Activated CD4-positive, CD25-positive, alpha-beta regulatory T cell treated with anti-CD3 and anti-CD28 coated beads, Interleukin-2, amount 50 U/mL, for 72 hours (primary cell): ENCODE results near the gene MCCD1.

Source experiments
- DNase-seq: peaks from one replicate; pipeline ENCODE4 v3.0.0; 2021

Gene MCCD1

DNA sequence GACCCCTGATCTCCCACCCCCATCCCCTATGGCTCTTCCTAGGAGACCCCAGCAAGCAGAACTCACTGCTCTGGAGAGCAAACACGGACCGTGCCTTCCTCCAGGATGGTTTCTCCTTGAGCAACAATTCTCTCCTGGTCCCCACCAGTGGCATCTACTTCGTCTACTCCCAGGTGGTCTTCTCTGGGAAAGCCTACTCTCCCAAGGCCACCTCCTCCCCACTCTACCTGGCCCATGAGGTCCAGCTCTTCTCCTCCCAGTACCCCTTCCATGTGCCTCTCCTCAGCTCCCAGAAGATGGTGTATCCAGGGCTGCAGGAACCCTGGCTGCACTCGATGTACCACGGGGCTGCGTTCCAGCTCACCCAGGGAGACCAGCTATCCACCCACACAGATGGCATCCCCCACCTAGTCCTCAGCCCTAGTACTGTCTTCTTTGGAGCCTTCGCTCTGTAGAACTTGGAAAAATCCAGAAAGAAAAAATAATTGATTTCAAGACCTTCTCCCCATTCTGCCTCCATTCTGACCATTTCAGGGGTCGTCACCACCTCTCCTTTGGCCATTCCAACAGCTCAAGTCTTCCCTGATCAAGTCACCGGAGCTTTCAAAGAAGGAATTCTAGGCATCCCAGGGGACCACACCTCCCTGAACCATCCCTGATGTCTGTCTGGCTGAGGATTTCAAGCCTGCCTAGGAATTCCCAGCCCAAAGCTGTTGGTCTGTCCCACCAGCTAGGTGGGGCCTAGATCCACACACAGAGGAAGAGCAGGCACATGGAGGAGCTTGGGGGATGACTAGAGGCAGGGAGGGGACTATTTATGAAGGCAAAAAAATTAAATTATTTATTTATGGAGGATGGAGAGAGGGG, 44.7 kb downstream of the MCCD1 start:
- no peak for DNase-seq

DNA sequence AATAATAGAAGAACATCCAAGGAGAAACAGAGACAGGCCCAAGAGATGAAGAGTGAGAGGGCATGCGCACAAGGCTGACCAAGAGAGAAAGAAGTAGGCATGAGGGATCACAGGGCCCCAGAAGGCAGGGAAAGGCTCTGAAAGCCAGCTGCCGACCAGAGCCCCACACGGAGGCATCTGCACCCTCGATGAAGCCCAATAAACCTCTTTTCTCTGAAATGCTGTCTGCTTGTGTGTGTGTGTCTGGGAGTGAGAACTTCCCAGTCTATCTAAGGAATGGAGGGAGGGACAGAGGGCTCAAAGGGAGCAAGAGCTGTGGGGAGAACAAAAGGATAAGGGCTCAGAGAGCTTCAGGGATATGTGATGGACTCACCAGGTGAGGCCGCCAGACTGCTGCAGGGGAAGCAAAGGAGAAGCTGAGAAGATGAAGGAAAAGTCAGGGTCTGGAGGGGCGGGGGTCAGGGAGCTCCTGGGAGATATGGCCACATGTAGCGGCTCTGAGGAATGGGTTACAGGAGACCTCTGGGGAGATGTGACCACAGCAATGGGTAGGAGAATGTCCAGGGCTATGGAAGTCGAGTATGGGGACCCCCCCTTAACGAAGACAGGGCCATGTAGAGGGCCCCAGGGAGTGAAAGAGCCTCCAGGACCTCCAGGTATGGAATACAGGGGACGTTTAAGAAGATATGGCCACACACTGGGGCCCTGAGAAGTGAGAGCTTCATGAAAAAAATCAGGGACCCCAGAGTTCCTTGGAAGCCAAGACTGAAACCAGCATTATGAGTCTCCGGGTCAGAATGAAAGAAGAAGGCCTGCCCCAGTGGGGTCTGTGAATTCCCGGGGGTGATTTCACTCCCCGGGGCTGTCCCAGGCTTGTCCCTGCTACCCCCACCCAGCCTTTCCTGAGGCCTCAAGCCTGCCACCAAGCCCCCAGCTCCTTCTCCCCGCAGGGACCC, 45.6 kb downstream of the MCCD1 start:
- DNase-seq: no peak

- peak; percentile 61 for DNase-seq
Observed at GRCh38 chr6:31575335-31575901, 46.7 kb downstream of the MCCD1 start, which contains the start of gene TNF. TSS of gene TNF (plus strand) at chr6:31575565. CDS start at chr6:31575742, 177 bp downstream.

DNA sequence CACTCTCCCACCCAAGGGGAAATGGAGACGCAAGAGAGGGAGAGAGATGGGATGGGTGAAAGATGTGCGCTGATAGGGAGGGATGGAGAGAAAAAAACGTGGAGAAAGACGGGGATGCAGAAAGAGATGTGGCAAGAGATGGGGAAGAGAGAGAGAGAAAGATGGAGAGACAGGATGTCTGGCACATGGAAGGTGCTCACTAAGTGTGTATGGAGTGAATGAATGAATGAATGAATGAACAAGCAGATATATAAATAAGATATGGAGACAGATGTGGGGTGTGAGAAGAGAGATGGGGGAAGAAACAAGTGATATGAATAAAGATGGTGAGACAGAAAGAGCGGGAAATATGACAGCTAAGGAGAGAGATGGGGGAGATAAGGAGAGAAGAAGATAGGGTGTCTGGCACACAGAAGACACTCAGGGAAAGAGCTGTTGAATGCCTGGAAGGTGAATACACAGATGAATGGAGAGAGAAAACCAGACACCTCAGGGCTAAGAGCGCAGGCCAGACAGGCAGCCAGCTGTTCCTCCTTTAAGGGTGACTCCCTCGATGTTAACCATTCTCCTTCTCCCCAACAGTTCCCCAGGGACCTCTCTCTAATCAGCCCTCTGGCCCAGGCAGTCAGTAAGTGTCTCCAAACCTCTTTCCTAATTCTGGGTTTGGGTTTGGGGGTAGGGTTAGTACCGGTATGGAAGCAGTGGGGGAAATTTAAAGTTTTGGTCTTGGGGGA, 47.4 kb downstream of the MCCD1 start:
- DNase-seq: no peak

GRCh38 chr6:31576897-31577578, 48.3 kb downstream of the MCCD1 start:
- DNase-seq: peak; percentile 57

DNA sequence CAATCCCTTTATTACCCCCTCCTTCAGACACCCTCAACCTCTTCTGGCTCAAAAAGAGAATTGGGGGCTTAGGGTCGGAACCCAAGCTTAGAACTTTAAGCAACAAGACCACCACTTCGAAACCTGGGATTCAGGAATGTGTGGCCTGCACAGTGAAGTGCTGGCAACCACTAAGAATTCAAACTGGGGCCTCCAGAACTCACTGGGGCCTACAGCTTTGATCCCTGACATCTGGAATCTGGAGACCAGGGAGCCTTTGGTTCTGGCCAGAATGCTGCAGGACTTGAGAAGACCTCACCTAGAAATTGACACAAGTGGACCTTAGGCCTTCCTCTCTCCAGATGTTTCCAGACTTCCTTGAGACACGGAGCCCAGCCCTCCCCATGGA, 48.8 kb downstream of the MCCD1 start:
- no peak for DNase-seq

DNA sequence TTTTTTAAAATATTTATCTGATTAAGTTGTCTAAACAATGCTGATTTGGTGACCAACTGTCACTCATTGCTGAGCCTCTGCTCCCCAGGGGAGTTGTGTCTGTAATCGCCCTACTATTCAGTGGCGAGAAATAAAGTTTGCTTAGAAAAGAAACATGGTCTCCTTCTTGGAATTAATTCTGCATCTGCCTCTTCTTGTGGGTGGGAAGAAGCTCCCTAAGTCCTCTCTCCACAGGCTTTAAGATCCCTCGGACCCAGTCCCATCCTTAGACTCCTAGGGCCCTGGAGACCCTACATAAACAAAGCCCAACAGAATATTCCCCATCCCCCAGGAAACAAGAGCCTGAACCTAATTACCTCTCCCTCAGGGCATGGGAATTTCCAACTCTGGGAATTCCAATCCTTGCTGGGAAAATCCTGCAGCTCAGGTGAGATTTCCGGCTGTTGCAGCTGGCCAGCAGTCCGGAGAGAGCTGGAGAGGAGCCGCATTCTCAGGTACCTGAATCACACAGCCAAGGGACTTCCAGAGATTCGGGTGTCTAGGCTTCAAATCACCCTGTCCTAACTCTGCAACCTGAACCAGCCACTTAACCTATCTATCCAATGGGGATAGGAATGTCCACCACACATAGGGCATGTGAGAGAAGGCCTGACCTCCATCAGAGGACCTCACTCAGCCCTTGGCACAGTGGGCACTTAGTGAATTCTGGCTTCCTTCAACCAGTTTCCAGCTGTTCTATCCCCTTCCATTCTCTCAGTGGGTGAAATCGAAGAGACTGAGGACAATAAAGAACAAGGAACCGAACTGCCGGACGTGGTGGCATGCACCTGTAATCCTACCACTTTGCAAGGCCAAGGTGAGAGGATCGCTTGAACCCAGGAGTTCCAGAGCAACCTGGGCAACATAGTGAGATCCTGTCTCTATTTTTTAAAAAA, 49.7 kb downstream of the MCCD1 start:
- no peak for DNase-seq

GRCh38 chr6:31579119-31579505, 50.4 kb downstream of the MCCD1 start:
- DNase-seq: no peak
